ENCODE results near the gene SPOPL.

SPOPL gene

DNA sequence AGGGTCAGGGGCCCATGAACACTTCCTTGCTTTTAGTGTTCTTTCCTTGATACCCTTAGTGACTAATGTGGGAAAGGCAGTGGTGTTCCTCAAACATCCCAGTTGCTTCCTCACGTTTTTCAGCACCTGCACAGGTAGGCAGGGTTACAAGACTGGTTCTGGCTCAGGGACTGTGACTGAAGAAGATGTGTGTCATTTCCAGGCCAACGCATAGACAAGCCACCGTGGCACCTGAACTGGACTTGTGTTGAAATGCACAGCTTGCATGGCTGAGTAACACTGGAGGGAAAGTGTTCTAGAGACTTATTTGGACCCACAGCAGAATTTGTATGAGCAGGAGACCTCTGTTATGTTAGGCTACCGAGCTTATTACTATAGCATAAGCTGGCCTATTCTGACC, 107.9 kb downstream of the SPOPL start:
- DNase-seq, result no peak

DNA sequence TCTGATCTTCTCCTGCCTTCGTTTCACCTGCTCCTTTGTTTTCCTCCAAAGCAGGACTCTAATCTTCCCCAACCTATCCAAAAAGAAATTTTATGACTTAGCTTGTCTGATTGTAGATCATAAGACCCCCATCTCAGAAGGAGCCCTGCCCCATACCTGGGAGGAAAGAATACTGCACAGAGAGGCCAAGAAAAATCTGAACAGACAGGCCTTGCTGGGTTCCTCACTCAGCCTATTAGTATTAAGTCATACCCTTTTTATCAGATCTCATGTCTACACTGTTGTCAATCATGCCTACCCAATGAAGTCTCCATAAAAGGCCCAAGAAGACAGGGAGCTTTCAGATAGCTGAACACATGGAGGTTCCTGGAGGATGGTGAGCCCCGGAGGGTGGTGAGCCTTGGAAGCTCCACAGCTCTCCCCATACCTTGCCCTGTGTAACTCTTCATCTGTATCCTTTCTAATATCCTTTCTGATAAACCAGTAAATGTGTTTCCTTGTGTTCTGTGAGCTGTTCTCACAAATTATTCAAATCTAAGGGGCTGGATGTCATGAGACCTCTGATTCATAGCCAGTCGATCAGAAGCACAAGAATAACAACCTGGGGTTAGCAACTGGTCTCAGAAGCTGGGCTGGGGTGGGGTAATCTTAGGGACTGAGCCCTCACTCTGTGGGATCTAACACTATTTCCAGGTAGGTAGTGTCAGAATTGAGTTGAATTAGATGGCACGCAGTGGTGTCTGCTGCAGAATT, 108.8 kb downstream of the SPOPL start:
- DNase-seq, result no peak

DNA sequence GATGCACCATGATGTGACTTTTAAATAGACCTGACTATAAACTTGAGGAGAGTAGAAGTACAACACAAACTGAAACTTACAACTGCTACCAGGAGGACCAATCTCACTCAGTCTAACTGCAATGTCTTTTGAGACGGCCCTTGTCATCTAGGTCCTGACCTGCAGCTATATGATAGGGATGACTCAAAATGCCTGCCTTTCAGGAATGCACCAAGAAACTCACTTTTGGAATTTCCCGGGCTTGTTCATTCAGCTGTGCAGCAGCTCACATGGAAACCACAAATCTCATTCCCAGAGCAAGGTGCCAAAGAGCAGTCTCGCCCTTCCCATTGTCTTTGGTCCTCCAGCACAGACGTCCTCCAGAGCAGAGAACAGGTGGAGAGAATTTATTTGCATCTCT, 113.7 kb downstream of the SPOPL start:
- DNase-seq, result no peak

DNA sequence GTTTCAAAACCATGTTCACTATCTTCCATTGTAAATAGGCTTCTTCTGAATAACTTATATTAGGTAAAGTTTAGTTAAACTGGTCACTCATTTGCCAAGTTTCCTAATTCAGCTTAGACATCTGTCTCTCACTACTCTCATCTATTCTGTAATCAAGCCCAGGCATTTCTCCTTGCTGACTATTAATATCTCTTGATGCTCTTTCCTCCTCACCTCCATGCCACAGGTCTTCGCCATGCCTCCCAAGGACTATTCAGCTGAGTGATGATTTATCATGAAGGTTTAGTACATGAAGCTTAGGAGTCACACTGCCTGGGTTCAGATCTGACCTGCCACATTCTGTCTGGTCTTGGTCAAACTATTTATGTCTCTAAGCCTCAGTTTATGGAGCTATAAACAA, 115.5 kb downstream of the SPOPL start:
- no peak for DNase-seq

DNA sequence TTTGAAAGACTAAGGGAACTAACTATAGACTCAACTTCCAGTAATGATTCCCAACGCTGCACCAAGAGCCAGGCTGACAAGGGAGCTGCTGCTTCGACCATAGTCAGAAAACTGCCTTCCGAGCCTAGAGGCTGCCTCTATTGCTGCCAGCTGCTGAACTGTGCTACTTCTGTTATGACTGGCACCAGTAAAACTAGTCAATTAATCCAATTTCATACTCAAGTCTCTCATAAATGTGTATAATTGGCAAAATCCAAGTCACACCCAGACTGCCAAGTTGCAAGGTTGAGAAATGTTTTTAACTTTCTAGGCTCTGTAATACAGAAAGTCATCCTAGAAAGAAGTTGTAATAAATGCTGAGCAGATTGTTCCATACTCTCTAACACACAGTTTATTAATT, 117.4 kb downstream of the SPOPL start:
- DNase-seq, result no peak

DNA sequence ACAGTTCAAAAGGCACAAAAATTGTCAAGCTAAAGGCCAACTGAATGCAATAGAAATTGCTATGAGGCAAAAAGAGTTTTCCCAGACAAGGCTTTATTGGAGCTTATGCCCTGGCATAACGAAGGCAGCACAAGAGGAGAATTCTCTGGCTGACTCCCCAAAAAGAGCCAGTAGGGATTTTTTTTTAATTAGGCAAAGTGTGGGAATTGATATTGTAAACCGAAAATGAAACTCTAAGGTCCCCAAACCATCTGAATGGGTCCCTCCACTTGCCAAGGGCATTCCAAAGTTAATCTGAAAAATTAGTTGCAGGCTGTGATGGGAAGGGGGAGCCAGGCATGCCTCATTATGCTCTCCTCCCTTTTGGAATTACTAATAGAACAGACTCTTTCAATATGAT, 118.9 kb downstream of the SPOPL start:
- DNase-seq, result no peak

DNA sequence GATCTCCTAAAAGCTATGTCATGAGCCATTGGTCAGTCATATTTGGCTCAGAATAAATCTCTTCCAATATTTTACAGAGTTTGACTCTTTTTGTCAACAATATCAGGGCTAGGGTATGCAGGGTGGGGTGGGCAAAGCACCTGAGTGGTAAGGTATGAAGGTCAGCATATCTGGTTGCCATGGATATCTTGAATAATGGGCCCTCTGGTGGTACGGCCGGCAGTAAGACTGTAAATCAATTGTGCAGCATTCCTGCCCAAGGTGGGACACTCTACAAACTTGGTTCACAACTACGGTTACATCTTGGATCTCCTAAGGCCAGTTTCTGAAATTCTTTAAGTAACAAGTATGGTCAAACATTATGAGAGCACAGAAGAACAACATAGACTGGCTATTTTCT, 119.6 kb downstream of the SPOPL start:
- DNase-seq, result no peak

DNA sequence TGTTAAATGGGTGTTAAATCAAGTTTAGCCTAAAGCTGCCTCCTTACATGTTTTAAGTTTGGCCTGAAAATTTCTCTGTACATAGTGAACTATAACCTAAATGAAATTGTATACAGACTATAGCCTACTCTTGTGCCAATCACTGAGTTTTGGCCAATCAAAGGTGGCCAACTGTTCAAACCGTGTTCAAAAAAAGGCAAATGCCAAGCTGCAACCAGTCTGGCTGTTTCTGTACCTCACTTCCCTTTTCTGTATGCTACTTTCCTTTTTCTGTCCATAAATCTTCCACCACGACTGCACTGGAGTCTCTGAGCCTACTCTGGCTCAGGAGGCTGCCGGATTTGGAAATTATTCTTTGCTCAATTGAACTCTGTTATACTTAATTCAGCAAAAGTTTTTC, 121.0 kb downstream of the SPOPL start:
- DNase-seq, result no peak

Data from stimulated activated naive CD4-positive, alpha-beta T cell treated with Interleukin-2 at 50 U/mL for 16 hours (primary cell).